ENCODE data around the gene VASH2.
"Not testable (repeated sequence)": the region's sequence is repeated elsewhere in the genome, so short reads cannot be mapped to it uniquely, and the experiment has no call there.

The VASH2 gene

DNA sequence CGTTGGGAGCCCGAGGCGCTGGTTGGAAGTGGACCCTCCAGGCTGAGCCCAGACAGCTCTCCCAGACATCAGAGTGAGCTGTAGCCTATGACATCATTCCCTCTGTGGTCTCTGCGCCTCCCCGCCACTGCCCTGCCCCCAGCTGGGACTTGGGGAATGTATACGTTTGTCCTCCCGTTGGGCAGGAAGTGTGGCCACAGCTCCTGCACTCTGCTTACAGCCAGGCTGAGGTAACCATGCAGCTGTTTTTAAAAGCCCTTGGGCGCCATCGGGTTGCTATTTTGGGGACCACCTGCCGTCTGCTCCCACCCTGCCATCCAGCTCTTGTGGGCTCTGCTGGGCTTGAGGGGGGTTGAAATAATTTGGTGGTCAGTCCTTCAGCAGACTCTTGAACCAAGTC, 7.8 kb downstream of the VASH2 start:
- no peak for DNase-seq

- DNase-seq, result no peak
Measured at GRCh38 chr1:212959266-212960220, 9.2 kb downstream of the VASH2 start.

DNA sequence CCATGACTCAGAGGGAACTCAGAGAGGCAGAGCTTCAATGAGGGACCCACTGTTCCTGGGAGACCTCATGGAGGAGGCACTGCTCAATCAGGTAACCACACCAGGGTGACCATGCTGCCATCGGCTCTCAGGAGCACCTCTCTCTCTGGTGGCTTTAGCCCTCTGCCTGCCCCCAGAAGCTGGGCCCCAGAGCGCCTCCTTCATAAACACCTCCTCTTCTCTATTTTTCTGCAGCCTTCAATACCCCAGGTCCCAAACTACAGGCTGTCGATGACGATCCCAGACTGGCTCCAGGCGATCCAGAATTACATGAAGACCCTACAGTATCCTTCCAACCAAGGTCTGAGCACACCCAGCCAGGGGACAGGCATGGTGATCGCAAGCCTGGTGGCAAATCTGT, 10.6 kb downstream of the VASH2 start:
- DNase-seq, result no peak

- no peak for DNase-seq
Measured at GRCh38 chr1:212962509-212962908, 12.2 kb downstream of the VASH2 start.

DNA sequence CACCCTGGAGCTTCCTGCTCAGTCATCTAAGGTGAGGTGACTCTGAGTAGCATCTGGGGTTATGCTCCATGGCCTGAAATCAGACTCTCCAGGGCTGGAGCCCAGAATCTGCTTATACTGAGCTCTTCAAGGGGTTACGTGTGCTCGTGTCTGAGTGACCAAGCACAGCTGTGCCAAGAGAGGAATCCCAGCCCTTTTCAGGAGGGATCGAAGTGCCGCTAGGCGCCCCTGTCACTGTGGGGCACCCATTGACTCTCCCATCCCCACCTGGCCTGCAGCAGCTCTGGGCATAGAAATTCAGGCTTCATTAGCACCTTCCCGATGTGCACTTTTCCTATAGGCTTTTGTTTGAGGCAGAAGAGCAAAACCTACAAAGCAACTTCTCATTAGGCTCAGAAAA, 13.8 kb downstream of the VASH2 start:
- DNase-seq, result no peak

- DNase-seq, result not testable (repeated sequence)
Measured at GRCh38 chr1:212964993-212965392, 14.7 kb downstream of the VASH2 start.

- DNase-seq, result no peak
Measured at GRCh38 chr1:212966616-212967015, 16.3 kb downstream of the VASH2 start.

GRCh38 chr1:212967801-212968200, 17.5 kb downstream of the VASH2 start:
- no peak for DNase-seq

GRCh38 chr1:212968368-212968863, 18.1 kb downstream of the VASH2 start:
- no peak for DNase-seq

GRCh38 chr1:212970085-212970484, 19.7 kb downstream of the VASH2 start:
- DNase-seq, result no peak

DNA sequence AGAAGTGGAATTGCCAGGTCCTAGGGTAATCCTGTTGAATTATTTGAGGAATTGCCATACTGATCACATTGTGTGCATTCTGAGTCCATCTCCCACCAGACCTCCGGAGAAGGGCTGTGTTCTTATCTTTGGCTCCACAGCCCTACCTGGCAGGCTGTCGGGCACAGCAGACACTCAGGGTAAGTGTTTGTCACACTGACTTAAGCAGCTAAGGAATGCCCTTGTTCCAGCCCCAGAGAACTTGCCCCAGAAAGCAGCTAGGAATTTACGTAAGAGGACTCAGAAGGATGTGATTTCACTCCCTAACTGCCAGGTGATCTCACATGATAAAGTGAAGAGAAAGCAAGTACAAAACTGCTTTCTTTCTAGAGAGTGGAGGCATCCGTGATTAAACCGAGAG, 21.0 kb downstream of the VASH2 start:
- DNase-seq, result no peak

GRCh38 chr1:212973426-212973825, 23.1 kb downstream of the VASH2 start:
- DNase-seq, result no peak

- no peak for DNase-seq
Measured at GRCh38 chr1:212973899-212974298, 23.6 kb downstream of the VASH2 start.

- DNase-seq, result no peak
Measured at GRCh38 chr1:212974711-212975110, 24.4 kb downstream of the VASH2 start.

DNA sequence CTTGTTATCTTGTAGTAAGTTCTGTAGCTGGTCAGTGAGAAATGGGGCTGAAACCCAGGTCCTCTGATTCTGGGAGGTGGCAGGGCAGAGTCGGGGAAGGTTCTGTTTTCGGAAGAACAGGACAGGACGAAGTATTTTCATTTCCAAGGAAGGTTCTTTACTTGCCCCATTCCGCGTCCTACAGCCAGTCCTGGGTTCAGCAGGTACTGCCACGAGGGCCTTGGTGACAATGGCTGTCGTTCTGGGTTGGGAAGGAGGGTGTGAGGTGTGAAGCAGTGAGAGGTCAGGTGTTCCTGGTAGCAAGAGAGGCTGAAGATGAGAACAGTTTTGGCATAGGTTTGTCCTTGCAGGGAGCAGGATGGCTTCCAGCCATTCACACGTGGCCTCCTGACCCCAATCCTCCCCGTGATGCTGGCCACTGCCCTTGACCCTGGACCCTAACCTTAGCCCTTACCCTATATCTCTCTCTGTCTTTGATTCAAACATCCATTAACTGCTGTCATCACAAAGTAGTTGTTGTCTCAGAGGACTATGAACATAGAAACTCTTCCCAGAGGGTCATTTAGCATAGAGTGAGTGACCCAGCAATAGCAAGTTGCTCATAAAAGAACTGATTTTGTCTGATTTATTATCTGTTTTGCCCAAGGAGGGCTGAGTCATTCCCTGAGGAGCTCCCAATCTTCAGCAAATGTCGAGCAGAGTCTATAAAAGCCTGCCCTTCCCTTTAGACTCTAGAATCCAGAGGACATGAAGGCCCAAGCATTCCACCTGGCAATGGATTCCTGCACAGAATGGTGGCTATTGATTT, 25.0 kb downstream of the VASH2 start:
- no peak for DNase-seq

GRCh38 chr1:212976586-212976985, 26.2 kb downstream of the VASH2 start:
- DNase-seq, result no peak

DNA sequence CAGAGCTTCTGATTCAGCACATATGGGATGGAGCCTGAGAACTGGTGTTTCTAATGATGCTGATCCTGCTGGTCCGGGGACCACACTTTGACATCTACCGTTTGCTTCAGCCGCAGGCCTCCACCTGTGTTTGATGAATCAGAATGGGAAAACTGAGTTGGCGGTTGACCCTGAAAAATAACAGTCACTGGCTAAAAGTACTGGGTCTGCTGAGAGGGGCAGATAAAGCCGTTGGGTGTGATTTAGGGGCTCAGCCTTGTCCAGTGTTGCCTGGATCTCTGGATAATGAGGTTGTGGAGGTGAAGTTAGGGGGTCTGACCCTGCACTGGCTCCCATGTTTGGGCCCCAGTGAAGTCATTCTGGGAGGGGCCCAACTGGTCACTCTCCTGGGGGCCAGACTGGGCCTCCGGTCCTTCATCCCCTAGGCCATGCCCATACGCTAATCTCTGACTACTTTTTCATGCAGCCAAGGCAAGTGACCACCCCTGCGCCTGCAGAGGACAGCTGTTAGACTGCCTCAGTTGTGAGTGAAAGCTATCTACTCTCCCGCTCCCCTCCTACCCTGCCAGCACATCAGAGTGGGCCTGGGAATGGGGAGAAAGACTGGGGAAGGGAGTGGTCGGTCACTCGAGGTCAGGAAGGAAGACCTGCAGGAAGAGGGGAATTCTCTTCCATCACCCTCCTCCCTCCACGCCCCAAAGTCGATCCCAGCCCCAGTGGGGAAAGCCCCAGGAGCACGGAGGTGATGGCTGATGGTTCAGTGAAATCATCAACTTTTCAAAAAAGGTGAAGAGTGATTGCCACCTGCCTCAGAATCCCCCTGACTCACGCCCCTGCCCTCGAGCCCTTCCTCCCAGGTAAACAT, 27.7 kb downstream of the VASH2 start:
- no peak for DNase-seq

DNA sequence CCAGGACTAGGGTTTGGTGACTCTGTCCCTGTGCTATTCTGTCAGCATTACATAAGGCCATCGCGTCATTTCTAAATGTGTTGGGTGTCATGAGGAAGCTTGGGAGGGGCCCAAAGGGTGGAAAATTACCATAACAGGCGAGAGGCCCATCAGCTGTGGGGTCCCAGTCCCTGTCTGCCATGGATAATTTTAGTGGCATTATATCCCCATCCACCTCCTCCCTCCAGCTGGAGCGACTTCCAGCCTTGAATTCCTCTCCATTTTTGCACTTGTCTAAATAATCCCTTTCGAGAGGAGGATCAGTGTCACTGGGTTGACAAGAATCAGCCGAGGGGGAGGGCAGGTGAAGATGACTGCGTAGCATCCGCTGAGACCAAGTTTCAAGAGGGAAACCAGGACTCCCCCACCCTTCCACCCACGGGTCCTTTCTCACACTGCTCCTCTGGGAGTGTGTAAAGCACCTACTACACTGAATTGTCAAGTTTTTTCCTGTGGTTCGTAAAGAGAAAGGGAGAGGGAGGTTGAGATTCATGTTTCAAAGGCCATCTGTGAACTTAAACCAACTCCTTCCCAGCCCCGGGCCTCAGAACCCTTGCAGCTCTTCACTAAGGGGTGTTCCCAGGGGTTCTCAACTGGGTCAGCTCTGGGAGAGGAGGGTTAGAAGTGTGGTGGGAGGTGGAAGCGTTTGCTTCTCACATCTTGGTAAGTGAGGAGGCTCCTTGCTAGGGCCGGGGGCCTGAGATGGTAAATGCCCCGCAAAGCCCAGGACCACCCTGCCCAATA, 29.2 kb downstream of the VASH2 start:
- DNase-seq, result no peak

GRCh38 chr1:212980123-212980785, 29.9 kb downstream of the VASH2 start:
- DNase-seq, result no peak

DNA sequence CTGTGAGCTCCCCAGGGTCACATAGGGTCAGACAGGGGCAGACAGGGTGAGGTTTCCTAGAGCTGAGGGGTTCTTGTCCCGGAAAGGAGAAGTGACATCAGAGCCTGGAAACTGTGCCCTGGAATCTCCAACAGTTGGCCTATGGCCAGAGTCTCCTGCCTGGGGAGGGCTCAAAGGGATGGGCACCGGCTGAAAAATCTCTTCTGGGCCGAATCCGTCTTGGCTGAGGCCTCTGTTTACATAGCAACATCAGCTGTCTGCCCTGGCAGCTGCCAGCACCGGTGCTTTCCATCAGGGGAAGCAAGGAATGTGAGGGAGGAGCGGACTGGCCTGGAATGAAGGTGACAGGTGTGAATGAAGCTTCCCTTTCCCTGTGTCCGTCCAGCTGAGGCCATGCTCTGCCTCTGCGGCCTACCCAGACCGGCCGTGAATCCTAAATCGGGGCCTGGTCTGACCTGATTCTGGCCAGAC, 30.7 kb downstream of the VASH2 start:
- no peak for DNase-seq

All from activated naive CD4-positive, alpha-beta T cell treated with anti-CD3 and anti-CD28 coated beads, Interleukin-2, amount 50 U/mL, for 16 hours (primary cell).